K562 (cell line): ENCODE measurements around the gene SND1. TPM values are rescaled to one million over a fixed set of nuclear protein-coding genes. Genes with fewer than 3 reads are reported as not detected.
A peak's percentile ranks its signal among the peaks of the same experiment; 100 is the strongest.

Experiments used
- ATAC-seq: fragments of 200-7000 bp; cut with Tn5 transposase; 3 replicates; pipeline ENCODE4 v1.9.1; 2020; ENCODE audit warnings: moderate library complexity
- BruUV-seq: library from RNA; stranded (reverse); fragments of 400-500 nt; replicated peaks from 2 replicates; lab custom pipeline; 2021; lab: Mats Ljungman, UMichigan
- CTCF ChIA-PET: fragments of 300-600 bp; formaldehyde crosslinking; extraction: SDS; loops from one replicate; lab custom pipeline; 2021; ENCODE audit warnings: low intra/inter-chr PET ratio; lab: Yijun Ruan, JAX
- POLR2A ChIA-PET: fragments of 300-600, 350-650 bp; sonication (Branson Sonifier 250); formaldehyde crosslinking; extraction: SDS; loops from one replicate; lab custom pipeline; 2021; ENCODE audit warnings: antibody characterized with exemption, inconsistent platforms; lab: Yijun Ruan, JAX
- DNase-seq, 4 experiments: peaks; one replicate each; pipeline versions ENCODE4 v3.0.0 to v3.0.0-alpha.2; 2011 to 2018; ENCODE audit warnings: low spot score in 3 of 4, mixed read lengths in 3 of 4; ENCODE audit errors: extremely low read depth in 1 of 4
- FAIRE-seq: peaks from 2 replicates; lab custom pipeline; 2011; peaks lifted over from hg19 to GRCh38; lab: Jason Lieb, UNC
- H2AFZ ChIP-seq: 2 replicates; pipeline ENCODE4 v1.6.0; 2011; ENCODE audit warnings: low read depth, low read length, control low read depth, inconsistent platforms
- H3K27ac ChIP-seq: fragments of 200-600 bp; 3 replicates; pipeline ENCODE4 v1.8.0; 2011; ENCODE audit warnings: low read depth, mild to moderate bottlenecking, control low read depth, inconsistent platforms, low read length, moderate library complexity, mixed read lengths; ENCODE audit errors: extremely low read depth
- H3K27me3 ChIP-seq, 2 experiments: fragments of 300-600 bp in 1 of 2; 2 replicates in 1 of 2; 3 replicates in 1 of 2; pipeline versions ENCODE4 v1.6.0 to v1.8.0; 2011; ENCODE audit warnings: inconsistent platforms in 2 of 2, low read length in 2 of 2, mild to moderate bottlenecking in 1 of 2, mixed read lengths in 1 of 2, moderate library complexity in 1 of 2; ENCODE audit not compliant: control insufficient read depth in 2 of 2, insufficient read depth in 2 of 2
- H3K36me3 ChIP-seq: fragments of 300-600 bp; 3 replicates; pipeline ENCODE4 v1.8.0; 2011; ENCODE audit warnings: mild to moderate bottlenecking, low read length, inconsistent platforms; ENCODE audit not compliant: control insufficient read depth, insufficient read depth
- H3K4me1 ChIP-seq, 2 experiments: fragments of 200-600 bp in 1 of 2; replicated peaks in 1 of 2; 2 replicates in 1 of 2; 3 replicates in 1 of 2; pipeline versions ENCODE4 v1.5.1 to v1.8.0; 2011; ENCODE audit warnings: inconsistent platforms in 2 of 2, low read length in 2 of 2, mild to moderate bottlenecking in 1 of 2, mixed read lengths in 1 of 2, moderate library complexity in 1 of 2; ENCODE audit not compliant: control insufficient read depth in 2 of 2, insufficient read depth in 2 of 2
- H3K4me2 ChIP-seq: 2 replicates; pipeline ENCODE4 v1.6.1; 2011; ENCODE audit warnings: low read length, control low read depth, inconsistent platforms, mixed read lengths; ENCODE audit not compliant: insufficient read depth
- H3K4me3 ChIP-seq: fragments of 200-600 bp; sonication (generic), shearing (Covaris generic); 2 replicates; pipeline ENCODE4 v1.5.1; 2016; ENCODE audit warnings: control low read depth, inconsistent platforms
- H3K79me2 ChIP-seq: fragments of 200-600 bp; 3 replicates; pipeline ENCODE4 v1.8.0; 2011; ENCODE audit warnings: low read length, inconsistent platforms; ENCODE audit not compliant: control insufficient read depth, insufficient read depth
- H3K9ac ChIP-seq, 2 experiments: 2 replicates each; pipeline versions ENCODE4 v1.6.0 to v1.6.1; 2011; ENCODE audit warnings: low read depth in 2 of 2, low read length in 2 of 2, control low read depth in 1 of 2, inconsistent platforms in 1 of 2, mild to moderate bottlenecking in 1 of 2, mixed read lengths in 1 of 2; ENCODE audit not compliant: insufficient read depth in 1 of 2
- H3K9me1 ChIP-seq: one replicate; pipeline ENCODE4 v1.6.0; 2011; ENCODE audit warnings: inconsistent platforms, mild to moderate bottlenecking, low read length, moderate library complexity; ENCODE audit not compliant: control insufficient read depth, insufficient read depth
- H3K9me3 ChIP-seq: replicated peaks from 2 replicates; pipeline ENCODE4 v1.5.1; 2011; ENCODE audit warnings: low read depth, low read length, inconsistent platforms; ENCODE audit not compliant: control insufficient read depth, insufficient read depth
- H4K20me1 ChIP-seq: replicated peaks from 2 replicates; pipeline ENCODE4 v1.6.1; 2011; ENCODE audit warnings: low read length, inconsistent platforms, mixed read lengths; ENCODE audit not compliant: control insufficient read depth, insufficient read depth
- BRD9 ChIP-seq: fragments of 450-650 bp; IDR thresholded peaks from 2 replicates; pipeline ENCODE4 v1.6.1; 2018; ENCODE audit warnings: low read depth; ENCODE audit not compliant: partially characterized antibody
- CHCHD3 ChIP-seq: fragments of 250-450 bp; sonication (Bioruptor Pico); IDR thresholded peaks from 2 replicates; pipeline ENCODE4 v2.1.2; 2022; ENCODE audit warnings: mild to moderate bottlenecking
- FOXJ3 ChIP-seq: sonication (generic); formaldehyde crosslinking; IDR thresholded peaks from 2 replicates; pipeline ENCODE4 v1.4.0; 2020; ENCODE audit warnings: mild to moderate bottlenecking, missing genetic modification reagents
- HES1 ChIP-seq: fragments of 450-650 bp; IDR thresholded peaks from 2 replicates; pipeline ENCODE4 v1.6.1; 2016; ENCODE audit warnings: low read depth, mild to moderate bottlenecking, moderate library complexity
- HMGXB4 ChIP-seq: sonication (generic); formaldehyde crosslinking; IDR thresholded peaks from 2 replicates; pipeline ENCODE4 v1.8.1; 2023; ENCODE audit warnings: mild to moderate bottlenecking, missing genetic modification reagents
- HNRNPUL1 ChIP-seq: fragments of 200-400 bp; formaldehyde crosslinking; IDR thresholded peaks from 2 replicates; pipeline ENCODE4 v1.6.1; 2017; ENCODE audit warnings: low read length
- ILK ChIP-seq: fragments of 450-650 bp; IDR thresholded peaks from 2 replicates; pipeline ENCODE4 v1.6.1; 2016; ENCODE audit warnings: missing genetic modification characterization, low read depth, mild to moderate bottlenecking, missing compliant biosample characterization, moderate library complexity, borderline replicate concordance
- KDM4B ChIP-seq, 2 experiments: fragments of 450-650 bp in 1 of 2; sonication (generic) in 1 of 2; IDR thresholded peaks; 2 replicates each; pipeline ENCODE4 v1.6.1; 2016 to 2017; ENCODE audit warnings: borderline replicate concordance in 2 of 2, antibody characterized with exemption in 1 of 2, low read depth in 1 of 2, mild to moderate bottlenecking in 1 of 2
- NCOA4 ChIP-seq: fragments of 450-650 bp; IDR thresholded peaks from 2 replicates; pipeline ENCODE4 v1.6.1; 2018; ENCODE audit warnings: mild to moderate bottlenecking; ENCODE audit not compliant: partially characterized antibody
- NEUROD1 ChIP-seq: fragments of 150-350 bp; IDR thresholded peaks from 2 replicates; pipeline ENCODE4 v1.6.1; 2014; ENCODE audit warnings: borderline replicate concordance, low read length, low read depth; ENCODE audit not compliant: partially characterized antibody
- RBFOX2 ChIP-seq: fragments of 200-400 bp; formaldehyde crosslinking; IDR thresholded peaks from 2 replicates; pipeline ENCODE4 v1.6.1; 2017; ENCODE audit warnings: low read depth, mild to moderate bottlenecking, low read length, moderate library complexity
- SMARCE1 ChIP-seq: fragments of 450-650 bp; IDR thresholded peaks from 2 replicates; pipeline ENCODE4 v1.7.1; 2016; ENCODE audit warnings: mild to moderate bottlenecking
- SOX6 ChIP-seq: fragments of 450-650 bp; IDR thresholded peaks from 2 replicates; pipeline ENCODE4 v1.6.1; 2014; ENCODE audit warnings: mild to moderate bottlenecking
- SRSF7 ChIP-seq: fragments of 200-400 bp; formaldehyde crosslinking; optimal IDR thresholded peaks from 2 replicates; pipeline ENCODE3; 2017; ENCODE audit warnings: mild to moderate bottlenecking, low read depth, low read length
- TBL1XR1 ChIP-seq, 2 experiments: IDR thresholded peaks; 2 replicates each; pipeline ENCODE4 v1.6.1; 2012; ENCODE audit warnings: improper control_type of control experiment in 2 of 2, low read length in 2 of 2, mild to moderate bottlenecking in 1 of 2
- TGIF2 ChIP-seq: sonication (generic); formaldehyde crosslinking; IDR thresholded peaks from 2 replicates; pipeline ENCODE4 v1.8.1; 2022; ENCODE audit warnings: mild to moderate bottlenecking, missing genetic modification reagents, moderate library complexity
- ZEB2 ChIP-seq: fragments of 450-650 bp; IDR thresholded peaks from 2 replicates; pipeline ENCODE4 v1.6.1; 2016
- ZNF699 ChIP-seq: fragments of 250-450 bp; sonication (Bioruptor Pico); IDR thresholded peaks from 2 replicates; pipeline ENCODE4 v1.8.0; 2021; ENCODE audit warnings: mild to moderate bottlenecking, moderate library complexity; ENCODE audit not compliant: insufficient replicate concordance
- ZNF830 ChIP-seq: fragments of 250-450 bp; sonication (Bioruptor Pico); IDR thresholded peaks from 2 replicates; pipeline ENCODE4 v1.5.0; 2021; ENCODE audit warnings: mild to moderate bottlenecking
- WGBS: fragments of 100-300 bp; shearing (Covaris generic); methylation state at CpG from one replicate; pipeline ENCODE4 v1.1.6; 2016; ENCODE audit warnings: low coverage, mixed read lengths; ENCODE audit not compliant: insufficient coverage; ENCODE audit errors: missing lambda C conversion rate; 5-methylcytosine and 5-hydroxymethylcytosine counted together
- in situ Hi-C: fragments of 300-500 bp; cut with MboI; formaldehyde crosslinking; loops from 4 replicates; pipeline ENCODE4 v1.15.0; 2018; ENCODE audit warnings: inconsistent platforms, mixed read lengths
- intact Hi-C: fragments of 100-400 bp; cut with micrococcal nuclease; formaldehyde crosslinking; loops from 2 replicates; pipeline ENCODE4 v1.14.2; 2022
- polyA plus RNA-seq, 8 experiments: library from polyadenylated mRNA; depleted of rRNA in 4 of 8; stranded (reverse) in 5 of 8; unstranded in 3 of 8; fragments of >200 nt; fragmentation: Nextera tagmentation in 2 of 8; fragmentation: Illumina TruSeq in 1 of 8; extraction: Ambion mirVana in 2 of 8; extraction: Trizol in 1 of 8; gene quantifications; 2 replicates each; pipeline versions ENCODE4 v1.2.1 to v1.2.3, GENCODE V29; 2011 to 2014; ENCODE audit warnings: inconsistent platforms in 1 of 8, missing spikeins in 1 of 8
- total RNA-seq, 7 experiments: library from RNA; depleted of rRNA in 6 of 7; stranded (reverse); fragments of >200 nt in 6 of 7; fragmentation: Illumina TruSeq in 2 of 7; extraction: Trizol in 2 of 7; gene quantifications; 2 replicates each; pipeline versions ENCODE4 v1.2.1 to v1.2.3, GENCODE V29; 2011 to 2021; ENCODE audit warnings: low replicate concordance in 1 of 7
- TF ChIP-seq, protein P1 (sequence below): sonication (generic); formaldehyde crosslinking; IDR thresholded peaks from 2 replicates; pipeline ENCODE4 v1.9.0; 2022; ENCODE audit warnings: mild to moderate bottlenecking, missing genetic modification reagents

SND1 gene
- total and polyA plus RNA-seq, 9 of the 15 experiments (the other 6 are each of a cell fraction or from before 2014, with no cell fraction given), result 46.5 to 307 (median 191) TPM

DNA sequence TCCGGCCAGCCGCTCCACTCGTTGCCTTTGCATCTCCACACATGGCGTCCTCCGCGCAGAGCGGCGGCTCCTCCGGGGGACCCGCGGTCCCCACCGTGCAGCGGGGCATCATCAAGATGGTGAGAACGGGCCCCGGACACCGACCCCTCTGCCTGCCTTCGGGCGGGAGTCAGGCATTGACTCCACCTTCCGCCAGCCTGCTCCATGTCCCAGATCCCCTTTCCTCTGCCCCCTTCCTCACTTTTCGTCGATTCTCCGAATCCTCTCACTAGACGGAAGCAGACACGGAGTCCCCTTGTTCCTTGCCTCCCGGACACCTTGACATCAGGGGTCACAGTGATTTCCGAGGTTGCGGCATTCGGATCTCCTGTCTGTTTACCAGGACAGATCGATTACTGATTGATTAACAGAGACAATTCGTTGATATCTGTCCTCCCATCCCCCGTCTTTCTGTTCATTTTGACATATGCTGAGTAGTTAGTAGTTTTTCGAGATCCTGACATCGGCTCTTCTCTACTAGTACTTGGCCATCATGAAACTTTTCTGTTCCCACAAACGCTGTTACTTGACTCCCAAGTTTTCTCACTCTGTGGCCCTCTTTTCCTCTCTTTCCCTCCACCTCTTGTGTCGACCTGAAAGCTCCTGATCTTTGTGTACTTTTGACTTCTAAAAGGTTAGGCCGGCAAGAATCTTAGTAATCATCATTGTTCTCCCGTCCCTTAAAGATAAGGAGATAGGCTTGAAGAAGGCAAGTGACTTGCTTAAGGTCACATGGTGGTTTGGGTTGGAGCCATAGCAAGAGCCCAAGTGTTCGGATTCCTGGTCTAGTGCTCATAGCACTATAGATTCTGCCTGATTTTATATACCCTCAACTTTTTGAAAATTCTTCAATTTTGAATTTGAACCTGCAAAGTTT lies 597 bp downstream of the SND1 start:
- peak in 2 of 4 experiments; percentile 34 to 73 for DNase-seq
- Histone ChIP-seq H3K4me3 (peak overlapping the region; percentile 86), H2AFZ (peak overlapping the region; percentile 89), H3K79me2 (peaks cover 65% of the 10 kb centered on the region), H3K9me1 (peaks cover 17% of the 10 kb centered on the region), H4K20me1 (peaks cover 43% of the 10 kb centered on the region), H3K36me3 (peaks cover 40% of the 10 kb centered on the region), H3K9me3 (no peaks in the 10 kb centered on the region), H3K4me2 (peak overlapping the region; percentile 100), H3K27ac (peak overlapping the region; percentile 82), H3K4me1 (peaks cover 17 to 59% of the 10 kb centered on the region in 2 experiments), H3K9ac (peak overlapping the region; percentile 95 to 99), H3K27me3 (no peaks in the 10 kb centered on the region)
- ATAC-seq, result peak; percentile 37
- FAIRE-seq, result peak; percentile 60
- intact Hi-C loops (loop anchor here (5.0 kb wide), 4 partner anchors 65 to 335 kb away; partner anchors contain the start of genes ARF5 and GCC1), in situ Hi-C loops (no loop called here)
- ChIA-PET CTCF (no interaction called here), POLR2A (interaction anchor here (0.7 to 3.4 kb wide), 14 partner anchors 8 to 1197 kb away, joined by 3 to 17 read pairs (median 3); no protein-coding TSS in a partner anchor)
- BruUV-seq, result TSS peak; percentile 39
- WGBS, result under 1% methylated on average over 38 of the region's 38 CpGs
- TF ChIP-seq ZNF830 (peak; percentile 56; the same call in 1 of the 2 replicates), RBFOX2 (peak; percentile 92), CHCHD3 (CRISPR knock-in tag) (0 out of 2 replicates have a peak, but pooled peaks have one; percentile 12), ZNF699 (no peak), KDM4B (IDR thresholded peaks at IDR 0.05; ENCODE audit: borderline replicate concordance in 2 of 2, low read depth in 1 of 2) (peak in 1 of 2 experiments; percentile 49; a peak in 1 of 4 replicates), HES1 (no peak), HNRNPUL1 (no peak), ILK (no peak), FOXJ3 (CRISPR knock-in tag) (no peak), SRSF7 (no peak), NCOA4 (peak; percentile 61), HMGXB4 (CRISPR knock-in tag) (no peak), TGIF2 (CRISPR knock-in tag) (peak; percentile 70; the same call in 1 of the 2 replicates), SMARCE1 (peak; percentile 23), NEUROD1 (no peak), SOX6 (peak; percentile 85), TBL1XR1 (IDR thresholded peaks at IDR 0.05; ENCODE audit: low read length in 2 of 2) (no peak; a peak in 2 of 4 replicates), BRD9 (peak; percentile 43), ZEB2 (peak; percentile 8; the same call in 1 of the 2 replicates)
- TF ChIP-seq, protein P1, sequence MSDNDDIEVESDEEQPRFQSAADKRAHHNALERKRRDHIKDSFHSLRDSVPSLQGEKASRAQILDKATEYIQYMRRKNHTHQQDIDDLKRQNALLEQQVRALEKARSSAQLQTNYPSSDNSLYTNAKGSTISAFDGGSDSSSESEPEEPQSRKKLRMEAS (CRISPR knock-in tag), result peak; percentile 1; the same call in 1 of the 2 replicates
